HG03103 (cell line): ENCODE results near the gene NUBPL.
"Not testable (repeated sequence)": the region's sequence is repeated elsewhere in the genome, so short reads cannot be mapped to it uniquely, and the experiment has no call there.

Experiments used
- ATAC-seq: cut with Tn5 transposase; IDR thresholded peaks from one replicate; pipeline ENCODE4 v1.9.1; 2021; ENCODE audit warnings: low read depth; ENCODE audit not compliant: unreplicated experiment

Gene NUBPL

DNA sequence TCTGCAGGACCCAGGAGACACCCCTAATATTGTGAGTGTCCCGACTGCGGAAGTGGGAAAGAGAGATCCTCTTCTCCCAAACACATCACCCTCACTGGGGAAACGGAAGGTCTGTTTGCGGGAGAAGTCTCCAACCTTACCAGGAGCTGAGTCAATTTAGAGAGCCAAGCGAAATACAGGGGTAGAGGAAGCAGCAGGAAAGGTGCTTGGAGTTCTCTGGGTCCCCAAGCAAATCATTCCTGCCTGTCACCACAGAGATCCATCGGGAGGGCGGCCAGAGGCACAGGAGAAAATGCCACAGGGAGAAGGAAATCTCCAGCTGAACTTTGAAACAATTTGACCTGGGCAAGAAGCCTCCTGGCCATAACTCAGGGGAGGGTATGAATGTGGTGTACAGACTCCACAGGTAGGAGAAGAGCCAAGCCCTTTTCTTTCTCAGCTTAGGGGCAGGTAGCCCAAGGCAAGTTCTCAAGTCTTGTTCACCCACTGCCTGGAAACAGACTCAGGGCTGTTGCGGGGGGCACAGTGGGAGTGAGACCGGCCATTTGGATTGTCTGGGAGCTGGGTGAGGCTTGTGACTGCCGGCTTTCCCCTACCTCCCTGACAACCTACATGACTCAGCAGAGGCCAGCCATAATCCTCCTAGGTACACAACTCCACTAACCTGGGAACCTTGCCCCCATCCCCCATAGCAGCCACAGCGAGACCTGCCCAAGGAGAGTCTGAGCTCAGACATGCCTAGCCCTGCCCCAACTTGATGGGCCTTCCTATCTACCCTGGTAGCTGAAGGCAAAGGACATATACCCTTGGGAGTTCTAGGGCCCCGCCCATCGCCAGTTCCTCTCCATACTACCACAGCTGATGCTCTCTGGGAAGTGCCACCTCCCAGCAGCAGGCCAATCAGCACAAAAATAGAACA, 304.0 kb downstream of the NUBPL start:
- ATAC-seq: no peak

DNA sequence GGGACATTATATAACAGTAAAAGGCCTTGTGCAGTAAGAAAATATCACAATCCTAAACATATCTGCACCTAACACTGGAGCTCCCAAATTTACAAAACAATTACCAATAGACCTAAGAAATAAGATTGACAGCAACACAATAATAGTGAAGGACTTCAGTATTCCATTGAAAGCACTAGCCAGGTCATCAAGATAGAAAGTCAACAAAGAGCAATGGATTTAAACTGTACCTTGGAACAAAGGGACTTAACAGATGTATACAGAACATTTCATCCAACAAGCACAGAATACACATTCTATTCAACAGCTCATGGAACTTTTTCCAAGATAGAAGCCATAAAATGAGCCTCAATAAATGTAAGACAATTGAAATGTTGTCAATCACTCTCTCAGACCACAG, 306.4 kb downstream of the NUBPL start:
- ATAC-seq: no peak

- not testable (repeated sequence) for ATAC-seq
Observed at GRCh38 chr14:31868096-31868495, 306.9 kb downstream of the NUBPL start.

- no peak for ATAC-seq
Observed at GRCh38 chr14:31876741-31877140, 315.5 kb downstream of the NUBPL start.

- ATAC-seq: no peak
Observed at GRCh38 chr14:31877255-31877798, 316.1 kb downstream of the NUBPL start.

GRCh38 chr14:31879661-31880348, 318.6 kb downstream of the NUBPL start:
- no peak for ATAC-seq

DNA sequence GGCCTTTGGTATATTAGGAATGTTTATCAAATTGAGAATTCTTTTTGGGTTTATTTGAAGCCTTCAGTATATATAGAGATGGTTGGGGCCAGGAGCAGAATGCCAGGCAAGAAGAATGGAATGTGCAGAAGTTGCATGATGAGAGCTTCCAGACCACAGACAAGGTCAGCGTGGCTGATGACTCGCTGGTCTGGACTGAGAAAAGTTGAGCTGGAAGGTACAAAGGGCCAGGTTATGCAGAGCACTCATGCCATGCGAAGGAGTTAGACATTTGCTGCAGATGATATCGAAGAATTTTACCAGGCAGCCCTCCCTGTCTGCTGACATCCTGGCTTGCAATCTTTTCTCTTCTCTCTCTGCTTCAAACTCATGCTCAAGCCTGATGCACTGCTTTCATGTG, 319.7 kb downstream of the NUBPL start:
- no peak for ATAC-seq

DNA sequence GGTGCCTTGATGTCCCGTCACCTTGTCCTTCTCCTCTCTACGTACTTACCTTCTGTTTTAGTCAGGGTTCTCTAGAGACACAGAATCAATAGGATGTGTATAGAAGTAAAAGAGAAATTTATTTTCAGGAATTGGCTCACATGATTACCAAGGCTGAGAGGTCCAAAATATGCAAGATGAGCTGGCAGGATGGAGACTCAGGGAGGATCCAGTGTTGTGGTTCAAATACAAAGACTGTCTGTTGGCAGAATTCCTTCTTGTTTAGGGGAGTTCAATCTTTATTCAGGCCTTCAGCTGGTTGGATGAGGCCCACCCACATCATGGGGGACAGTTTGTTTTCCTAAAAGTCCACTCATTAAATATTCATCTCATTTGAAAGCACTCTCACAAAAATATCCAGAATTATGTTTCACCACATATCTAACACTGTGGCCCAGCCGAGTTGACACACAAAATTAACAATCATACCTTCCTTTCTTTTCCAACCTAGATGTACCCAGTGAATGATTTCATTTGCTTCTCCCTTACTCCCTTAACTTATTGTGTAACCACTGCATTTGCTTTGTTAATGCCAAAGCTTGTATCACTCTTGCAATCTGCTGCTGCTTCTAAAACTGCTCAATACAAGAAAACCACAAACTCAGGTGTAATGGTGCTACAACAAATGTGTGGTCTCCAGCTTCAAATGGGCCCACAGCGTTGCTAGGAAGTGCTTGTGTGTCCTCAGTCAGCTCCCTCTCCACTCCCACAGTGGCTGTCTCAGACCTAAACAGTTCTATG, 320.5 kb downstream of the NUBPL start:
- no peak for ATAC-seq

DNA sequence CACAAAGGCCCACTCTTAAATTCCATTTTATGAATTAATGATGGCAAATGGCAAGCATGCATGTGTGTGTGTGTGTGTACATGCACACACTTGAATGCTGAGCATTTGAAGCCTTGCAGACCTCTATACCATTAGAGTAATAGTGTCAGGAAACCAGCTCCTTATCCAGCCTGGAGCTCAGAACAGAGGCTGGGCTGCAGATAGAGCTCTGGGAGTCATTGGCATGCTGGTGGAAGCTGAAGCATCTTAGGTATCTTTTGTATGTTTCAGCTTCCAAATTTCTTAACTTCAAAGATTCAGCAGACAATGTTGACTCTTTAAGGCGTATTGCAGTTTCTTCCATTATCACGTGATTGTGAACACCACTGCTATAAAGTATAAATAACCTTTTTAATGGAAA, 323.0 kb downstream of the NUBPL start:
- ATAC-seq: no peak

DNA sequence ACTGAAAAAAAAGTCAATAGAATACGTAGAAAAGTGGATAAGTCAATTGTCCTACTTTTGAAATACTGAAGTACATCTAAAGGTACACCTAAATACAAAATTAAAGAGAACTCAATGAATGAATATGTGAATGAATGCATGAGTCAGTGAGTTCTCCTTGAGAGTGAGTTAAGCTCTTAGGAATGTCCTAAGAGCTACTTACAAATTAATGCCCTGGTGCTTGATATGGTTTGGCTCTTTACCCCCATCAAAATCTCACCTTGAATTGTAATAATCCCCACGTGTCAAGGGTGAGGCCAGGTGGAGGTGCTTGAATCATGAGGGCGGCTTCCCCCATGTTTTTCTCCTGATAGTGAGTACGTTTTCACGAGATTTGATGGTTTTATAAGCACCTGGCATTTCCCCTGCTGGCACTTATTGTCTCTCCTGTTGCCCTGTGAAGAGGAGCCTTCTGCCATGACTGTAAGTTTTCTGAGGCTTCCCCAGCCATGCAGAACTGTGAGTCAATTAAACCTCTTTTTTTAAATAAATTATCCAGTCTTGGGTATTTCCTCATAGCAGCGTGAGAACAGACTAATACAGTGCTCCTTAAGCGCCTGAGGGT, 323.7 kb downstream of the NUBPL start:
- ATAC-seq: no peak

GRCh38 chr14:31886156-31886835, 325.1 kb downstream of the NUBPL start:
- ATAC-seq: no peak

GRCh38 chr14:31887929-31888580, 326.9 kb downstream of the NUBPL start:
- ATAC-seq: no peak

DNA sequence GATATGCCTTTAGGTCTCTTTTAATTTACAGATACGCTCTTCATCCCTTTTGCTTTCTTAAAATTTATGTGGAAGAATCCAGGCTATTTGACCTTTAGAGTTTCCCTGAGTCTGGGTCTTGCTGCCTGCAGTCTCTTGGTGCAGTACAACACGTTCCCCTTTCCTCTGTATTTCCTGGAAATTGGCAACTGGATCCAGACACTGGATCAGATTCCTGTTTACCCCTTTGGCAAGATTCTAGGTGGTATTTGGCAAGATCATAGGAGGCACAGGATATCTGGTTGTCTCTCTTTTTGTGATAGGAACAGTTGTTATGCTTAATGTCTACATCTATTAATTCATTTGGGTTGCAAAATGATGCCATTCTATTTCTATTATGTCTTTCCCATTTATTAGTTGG, 328.1 kb downstream of the NUBPL start:
- ATAC-seq: no peak

GRCh38 chr14:31890202-31890601, 329.0 kb downstream of the NUBPL start:
- ATAC-seq: not testable (repeated sequence)

- no peak for ATAC-seq
Observed at GRCh38 chr14:31893221-31893757, 332.1 kb downstream of the NUBPL start.

- no peak for ATAC-seq
Observed at GRCh38 chr14:31894351-31894750, 333.1 kb downstream of the NUBPL start.

DNA sequence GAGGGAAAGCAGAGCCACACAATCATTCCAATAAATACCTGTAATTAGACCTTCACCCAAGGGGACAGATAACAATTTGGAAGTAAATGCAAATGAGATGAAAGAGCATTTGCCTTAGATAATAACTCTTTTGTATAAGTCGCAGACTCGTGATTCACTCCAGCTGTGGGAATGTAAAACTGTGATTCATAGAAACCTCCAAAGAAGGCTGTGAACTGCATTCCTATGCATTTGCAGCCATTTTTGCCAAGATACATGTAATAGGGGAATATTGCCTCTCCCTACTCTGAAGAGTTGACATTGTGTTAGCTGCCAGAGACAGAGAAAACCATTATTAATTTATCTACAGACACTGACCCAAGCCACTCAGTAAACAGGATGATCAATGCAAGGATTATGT, 334.0 kb downstream of the NUBPL start:
- ATAC-seq: no peak

- ATAC-seq: no peak
Observed at GRCh38 chr14:31895646-31896045, 334.4 kb downstream of the NUBPL start.

DNA sequence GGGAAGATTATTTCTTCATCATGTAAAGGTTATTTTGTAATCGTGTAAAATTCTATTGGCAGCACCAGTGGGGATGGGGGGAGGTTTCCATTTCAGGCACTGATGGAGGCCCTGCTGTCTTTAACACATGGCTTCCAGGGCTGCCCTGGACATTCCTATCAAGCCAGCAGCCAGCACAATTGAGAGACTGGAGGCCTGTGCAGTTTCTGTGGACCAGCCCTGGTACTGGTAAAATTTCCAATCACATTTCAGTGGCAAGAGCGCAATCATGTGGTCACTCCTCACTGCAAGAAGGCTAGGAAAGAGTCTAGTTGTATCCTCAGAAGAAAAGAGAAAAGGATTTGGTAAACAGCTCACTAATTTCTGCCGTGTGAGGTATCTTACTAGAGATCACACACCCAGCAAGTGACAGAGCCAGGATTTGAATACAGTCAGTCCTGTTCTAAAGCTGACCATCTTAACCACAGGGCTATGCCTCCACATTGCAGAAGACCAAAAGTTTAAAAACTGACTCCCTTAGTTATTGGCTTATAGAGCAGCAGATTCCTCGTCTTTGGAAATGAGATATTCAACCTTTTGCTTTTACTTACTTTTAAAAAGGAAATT, 336.5 kb downstream of the NUBPL start:
- ATAC-seq: no peak
